IgD-negative memory B cell (primary cell): ENCODE data around the gene LSP1. TPM values are rescaled to one million over a fixed set of nuclear protein-coding genes. Genes with fewer than 3 reads are reported as not detected.
"Not testable (repeated sequence)": the region's sequence is repeated elsewhere in the genome, so short reads cannot be mapped to it uniquely, and the experiment has no call there.

Experiments used
- H3K27ac Mint-ChIP-seq, 3 donors: one replicate each; pipeline ENCODE4 v1.8.0; 2020 to 2022; ENCODE audit warnings: mild to moderate bottlenecking in 3 of 3, mixed read lengths in 3 of 3, moderate library complexity in 1 of 3
- H3K27me3 Mint-ChIP-seq: one replicate; pipeline ENCODE4 v1.8.0; 2021; ENCODE audit warnings: mixed read lengths
- H3K36me3 Mint-ChIP-seq: one replicate; pipeline ENCODE4 v1.8.0; 2020; ENCODE audit warnings: mild to moderate bottlenecking, mixed read lengths
- H3K4me1 Mint-ChIP-seq, 3 donors: one replicate each; pipeline ENCODE4 v1.8.0; 2020 to 2022; ENCODE audit warnings: mixed read lengths in 3 of 3, mild to moderate bottlenecking in 1 of 3
- H3K4me3 Mint-ChIP-seq, 4 donors: one replicate each; pipeline ENCODE4 v1.8.0; 2020 to 2022; ENCODE audit warnings: mild to moderate bottlenecking in 4 of 4, mixed read lengths in 4 of 4, moderate library complexity in 3 of 4
- H3K9me3 Mint-ChIP-seq, 3 donors: one replicate each; pipeline ENCODE4 v1.8.0; 2020 to 2021; ENCODE audit warnings: mixed read lengths in 3 of 3, mild to moderate bottlenecking in 1 of 3
- polyA plus RNA-seq: library from polyadenylated mRNA; unstranded; fragments of 300-500 nt; fragmentation: Illumina TruSeq; gene quantifications from one replicate; pipeline ENCODE4 v1.2.3, GENCODE V29; 2021

LSP1 gene
- polyA plus RNA-seq, 1 donor from 2014 or later, result 841 TPM

- Mint-ChIP-seq H3K27ac (peak overlapping the region in 2 of 3 donors; percentile 70 to 71), H3K4me1 (peaks cover 0 to 37% (median 23%) of the 10 kb centered on the region in 3 donors), H3K27me3 (no peaks in the 10 kb centered on the region)
These were observed 15.9 kb downstream of the LSP1 start for GRCh38 chr11:1868636-1869291.

GRCh38 chr11:1869427-1870325 lies 16.8 kb downstream of the LSP1 start:
- Mint-ChIP-seq H3K4me1 (peaks cover 0 to 37% (median 23%) of the 10 kb centered on the region in 3 donors), H3K9me3 (no peaks in the 10 kb centered on the region), H3K27ac (peak overlapping the region in 2 of 3 donors; percentile 70 to 71), H3K36me3 (no peaks in the 10 kb centered on the region), H3K4me3 (peak overlapping the region in 2 of 4 donors; percentile 70 to 74), H3K27me3 (no peaks in the 10 kb centered on the region)

More at GRCh38 chr11:1868636-1869291, 15.9 kb downstream of the LSP1 start:
- H3K4me3 Mint-ChIP-seq, result peak overlapping the region in 1 of 4 donors; percentile 70
- no peaks in the 10 kb centered on the region for H3K36me3 Mint-ChIP-seq
- H3K9me3 Mint-ChIP-seq, result no peaks in the 10 kb centered on the region

- H3K9me3 Mint-ChIP-seq, result no peaks in the 10 kb centered on the region
- peak overlapping the region in 2 of 3 donors; percentile 70 to 92 for H3K27ac Mint-ChIP-seq
- no peaks in the 10 kb centered on the region for H3K36me3 Mint-ChIP-seq
- H3K4me1 Mint-ChIP-seq, result peaks cover 0 to 37% (median 24%) of the 10 kb centered on the region in 3 donors
- peak overlapping the region in 2 of 4 donors; percentile 22 to 60 for H3K4me3 Mint-ChIP-seq
- no peaks in the 10 kb centered on the region for H3K27me3 Mint-ChIP-seq
These were observed 17.4 kb downstream of the LSP1 start for GRCh38 chr11:1870326-1870696.

DNA sequence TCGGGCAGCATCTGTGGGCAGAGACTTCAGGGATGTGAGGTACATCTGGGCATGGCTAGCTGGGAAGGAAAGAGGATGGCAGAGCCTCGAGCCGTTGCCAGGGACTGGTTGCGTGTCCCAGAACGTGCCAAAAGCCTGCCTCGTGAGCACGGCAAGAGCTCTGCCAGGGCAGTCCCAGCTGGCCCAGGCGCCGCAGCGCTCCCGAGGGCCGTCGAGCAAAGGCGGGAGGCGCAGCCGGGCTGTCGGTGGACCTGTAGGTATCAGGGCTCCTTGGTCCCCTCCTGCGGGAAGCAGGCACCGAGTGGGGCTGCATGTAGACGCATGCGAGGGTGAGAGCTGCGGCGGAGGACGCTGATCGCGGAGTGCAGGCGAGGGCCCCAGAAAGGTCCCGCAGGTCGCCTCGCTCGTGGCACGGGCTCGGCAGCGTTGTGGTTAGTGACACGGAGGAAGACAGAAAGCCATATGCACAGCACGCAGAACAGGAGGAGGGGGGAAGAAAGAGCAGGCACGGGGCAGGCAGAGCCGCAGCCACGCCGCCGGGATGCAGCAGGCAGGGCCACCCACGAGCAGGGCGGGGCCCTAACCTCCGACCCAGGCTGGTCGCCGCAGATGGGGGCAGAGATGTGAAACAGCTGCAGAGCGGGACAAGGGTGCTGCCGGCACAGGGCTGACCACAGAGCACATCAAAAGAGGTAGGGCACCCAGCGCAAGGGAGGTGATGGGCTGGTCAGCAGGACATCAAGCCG lies 18.0 kb downstream of the LSP1 start:
- Mint-ChIP-seq H3K27me3 (no peaks in the 10 kb centered on the region), H3K4me1 (peaks cover 0 to 36% (median 24%) of the 10 kb centered on the region in 3 donors), H3K36me3 (no peaks in the 10 kb centered on the region), H3K9me3 (no peaks in the 10 kb centered on the region), H3K27ac (peak overlapping the region; percentile 70 to 92 (median 73)), H3K4me3 (peak overlapping the region in 2 of 4 donors; percentile 74 to 79)

DNA sequence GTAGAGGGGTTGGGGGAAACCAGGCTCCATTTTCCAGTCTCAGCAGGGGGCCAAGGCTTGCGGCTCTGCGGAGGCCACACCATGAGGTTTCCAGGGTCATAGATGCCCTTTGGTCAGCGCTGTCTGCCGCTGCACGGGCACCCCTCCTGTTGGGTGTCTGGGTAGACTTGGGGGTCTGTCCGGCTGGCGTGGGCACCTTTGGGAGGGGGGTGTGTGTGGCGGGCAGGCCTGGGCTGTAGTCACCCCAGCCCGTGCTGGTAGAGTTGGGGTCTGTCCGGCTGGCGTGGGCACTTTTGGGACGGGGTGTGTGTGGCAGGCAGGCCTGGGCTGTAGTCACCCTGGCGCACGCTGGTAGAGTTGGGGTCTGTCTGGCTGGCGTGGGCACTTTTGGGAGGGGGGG lies 18.6 kb downstream of the LSP1 start:
- Mint-ChIP-seq H3K4me3 (peak overlapping the region in 2 of 4 donors; percentile 3 to 27), H3K4me1 (peaks cover 0 to 36% (median 24%) of the 10 kb centered on the region in 3 donors), H3K36me3 (no peaks in the 10 kb centered on the region)

GRCh38 chr11:1872267-1872985 lies 19.5 kb downstream of the LSP1 start:
- no peaks in the 10 kb centered on the region for H3K36me3 Mint-ChIP-seq
- H3K4me1 Mint-ChIP-seq, result peaks cover 0 to 36% (median 24%) of the 10 kb centered on the region in 3 donors
- H3K27ac Mint-ChIP-seq, result peak overlapping the region in 1 of 3 donors; percentile 73
- no peaks in the 10 kb centered on the region for H3K9me3 Mint-ChIP-seq
- H3K4me3 Mint-ChIP-seq, result peak overlapping the region in 1 of 4 donors; percentile 17
- H3K27me3 Mint-ChIP-seq, result no peaks in the 10 kb centered on the region

More for the DNA sequence above, 18.6 kb downstream of the LSP1 start:
- Mint-ChIP-seq H3K27me3 (no peaks in the 10 kb centered on the region), H3K27ac (peak overlapping the region in 1 of 3 donors; percentile 73), H3K9me3 (no peaks in the 10 kb centered on the region)

- Mint-ChIP-seq H3K4me1 (peaks cover 0 to 33% (median 25%) of the 10 kb centered on the region in 3 donors), H3K27me3 (no peaks in the 10 kb centered on the region), H3K4me3 (peak overlapping the region in 1 of 4 donors; percentile 47), H3K36me3 (no peaks in the 10 kb centered on the region), H3K27ac (peak overlapping the region in 1 of 3 donors; percentile 83), H3K9me3 (no peaks in the 10 kb centered on the region)
These were observed 20.3 kb downstream of the LSP1 start for GRCh38 chr11:1873048-1873812.

DNA sequence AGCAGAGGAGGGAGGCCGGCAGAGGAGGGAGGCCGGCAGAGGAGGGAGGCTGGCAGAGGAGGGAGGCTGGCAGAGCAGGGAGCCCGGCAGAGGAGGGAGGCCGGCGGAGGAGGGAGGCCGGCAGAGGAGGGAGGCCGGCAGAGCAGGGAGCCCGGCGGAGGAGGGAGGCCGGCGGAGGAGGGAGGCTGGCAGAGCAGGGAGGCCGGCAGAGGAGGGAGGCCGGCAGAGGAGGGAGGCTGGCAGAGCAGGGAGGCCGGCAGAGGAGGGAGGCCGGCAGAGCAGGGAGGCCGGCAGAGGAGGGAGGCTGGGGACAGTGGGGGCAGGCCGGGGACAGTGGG lies 20.9 kb downstream of the LSP1 start:
- Mint-ChIP-seq H3K4me1 (peaks cover 0 to 32% (median 25%) of the 10 kb centered on the region in 3 donors), H3K4me3 (peak overlapping the region in 1 of 4 donors; percentile 47), H3K27ac (peak overlapping the region in 1 of 3 donors; percentile 83)
- not testable (repeated sequence) for H3K36me3 Mint-ChIP-seq, H3K27me3 Mint-ChIP-seq, H3K9me3 Mint-ChIP-seq

- H3K36me3 Mint-ChIP-seq, H3K27me3 Mint-ChIP-seq, H3K9me3 Mint-ChIP-seq, H3K4me3 Mint-ChIP-seq, H3K27ac Mint-ChIP-seq: not testable (repeated sequence)
- H3K4me1 Mint-ChIP-seq, result peaks cover 0 to 24% (median 18%) of the 10 kb centered on the region in 3 donors
These were observed 21.7 kb downstream of the LSP1 start for GRCh38 chr11:1874441-1875092.

DNA sequence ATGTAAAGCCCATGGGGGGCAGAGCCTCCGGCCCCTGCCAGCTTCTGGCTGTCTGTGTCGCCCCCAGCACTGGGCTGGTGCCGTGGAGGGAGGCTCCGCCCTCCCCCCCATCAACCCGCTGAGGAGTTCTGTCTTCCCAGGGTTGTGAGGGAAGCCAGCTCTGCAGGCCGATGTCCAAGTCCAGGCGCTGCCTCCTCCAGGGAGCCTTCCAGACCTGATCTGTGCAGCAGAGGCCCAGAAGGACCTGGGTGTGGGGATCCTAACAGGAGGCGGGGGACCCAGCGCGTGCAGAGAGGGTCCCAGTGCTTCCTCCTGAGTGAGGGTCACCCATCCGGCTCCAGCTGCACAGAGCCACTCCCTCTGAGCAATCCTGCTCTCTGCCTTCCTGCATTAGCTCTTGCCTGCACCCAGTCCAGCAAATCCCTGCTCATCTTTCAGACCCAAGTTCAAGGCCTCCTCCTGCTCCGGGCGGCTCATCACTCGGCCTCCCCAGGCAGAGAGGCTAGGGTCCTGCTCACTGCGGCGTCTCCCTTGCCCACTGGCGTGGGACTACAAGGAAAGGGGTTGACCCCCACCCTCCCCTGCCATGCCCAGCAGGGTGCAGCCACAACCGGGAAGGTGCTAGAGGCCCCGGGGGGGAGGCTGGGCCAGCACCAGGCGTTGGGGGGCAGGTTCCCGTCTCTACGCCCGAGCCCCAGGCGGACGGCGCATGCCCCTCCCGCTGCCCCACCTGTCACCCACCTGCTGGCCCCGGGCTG lies 22.4 kb downstream of the LSP1 start:
- Mint-ChIP-seq H3K9me3 (no peaks in the 10 kb centered on the region), H3K36me3 (no peaks in the 10 kb centered on the region), H3K4me1 (peaks cover 4 to 29% (median 21%) of the 10 kb centered on the region in 3 donors), H3K4me3 (no peak overlapping the region), H3K27ac (peak overlapping the region in 2 of 3 donors; percentile 23 to 56), H3K27me3 (no peaks in the 10 kb centered on the region)

GRCh38 chr11:1875851-1876301 lies 23.0 kb downstream of the LSP1 start:
- not testable (repeated sequence) for H3K9me3 Mint-ChIP-seq, H3K36me3 Mint-ChIP-seq, H3K4me3 Mint-ChIP-seq, H3K27me3 Mint-ChIP-seq, H3K27ac Mint-ChIP-seq
- H3K4me1 Mint-ChIP-seq, result peaks cover 8 to 28% (median 19%) of the 10 kb centered on the region in 3 donors

- no peaks in the 10 kb centered on the region for H3K27me3 Mint-ChIP-seq
- no peak overlapping the region for H3K27ac Mint-ChIP-seq
- no peaks in the 10 kb centered on the region for H3K36me3 Mint-ChIP-seq
- peaks cover 10 to 25% (median 17%) of the 10 kb centered on the region in 3 donors for H3K4me1 Mint-ChIP-seq
- no peaks in the 10 kb centered on the region for H3K9me3 Mint-ChIP-seq
- no peak overlapping the region for H3K4me3 Mint-ChIP-seq
These were observed 23.6 kb downstream of the LSP1 start for GRCh38 chr11:1876361-1877063.
